Effector memory CD8-positive, alpha-beta T cell (primary cell): Measurements from ENCODE around the gene MDP1.
"Not testable (repeated sequence)": the region's sequence is repeated elsewhere in the genome, so short reads cannot be mapped to it uniquely, and the experiment has no call there.

Experiments used
- ATAC-seq: fragments of 150-1000 bp; cut with Tn5 transposase; replicated peaks from 2 replicates; pipeline ENCODE4 v1.10.0; 2021; ENCODE audit warnings: mild to moderate bottlenecking, moderate library complexity
- DNase-seq, 3 experiments: peaks; one replicate each; pipeline ENCODE4 v3.0.0; 2021
- H3K27ac Mint-ChIP-seq, 2 donors: one replicate each; pipeline ENCODE4 v1.8.0; 2022; ENCODE audit warnings: mild to moderate bottlenecking in 2 of 2, mixed read lengths in 2 of 2, moderate library complexity in 2 of 2
- H3K27me3 Mint-ChIP-seq, 2 donors: one replicate each; pipeline ENCODE4 v1.8.0; 2022; ENCODE audit warnings: mixed read lengths in 2 of 2
- H3K36me3 Mint-ChIP-seq: one replicate; pipeline ENCODE4 v1.8.0; 2022; ENCODE audit warnings: mild to moderate bottlenecking, moderate library complexity, mixed read lengths; ENCODE audit not compliant: insufficient read depth
- H3K4me1 Mint-ChIP-seq, 2 donors: one replicate each; pipeline ENCODE4 v1.8.0; 2022; ENCODE audit warnings: low read depth in 2 of 2, mixed read lengths in 2 of 2
- H3K4me3 Mint-ChIP-seq, 2 donors: one replicate each; pipeline ENCODE4 v1.8.0; 2022; ENCODE audit warnings: mild to moderate bottlenecking in 2 of 2, mixed read lengths in 2 of 2, moderate library complexity in 2 of 2
- H3K9me3 Mint-ChIP-seq, 2 donors: one replicate each; pipeline ENCODE4 v1.8.0; 2022; ENCODE audit warnings: mixed read lengths in 2 of 2

The MDP1 gene

DNA sequence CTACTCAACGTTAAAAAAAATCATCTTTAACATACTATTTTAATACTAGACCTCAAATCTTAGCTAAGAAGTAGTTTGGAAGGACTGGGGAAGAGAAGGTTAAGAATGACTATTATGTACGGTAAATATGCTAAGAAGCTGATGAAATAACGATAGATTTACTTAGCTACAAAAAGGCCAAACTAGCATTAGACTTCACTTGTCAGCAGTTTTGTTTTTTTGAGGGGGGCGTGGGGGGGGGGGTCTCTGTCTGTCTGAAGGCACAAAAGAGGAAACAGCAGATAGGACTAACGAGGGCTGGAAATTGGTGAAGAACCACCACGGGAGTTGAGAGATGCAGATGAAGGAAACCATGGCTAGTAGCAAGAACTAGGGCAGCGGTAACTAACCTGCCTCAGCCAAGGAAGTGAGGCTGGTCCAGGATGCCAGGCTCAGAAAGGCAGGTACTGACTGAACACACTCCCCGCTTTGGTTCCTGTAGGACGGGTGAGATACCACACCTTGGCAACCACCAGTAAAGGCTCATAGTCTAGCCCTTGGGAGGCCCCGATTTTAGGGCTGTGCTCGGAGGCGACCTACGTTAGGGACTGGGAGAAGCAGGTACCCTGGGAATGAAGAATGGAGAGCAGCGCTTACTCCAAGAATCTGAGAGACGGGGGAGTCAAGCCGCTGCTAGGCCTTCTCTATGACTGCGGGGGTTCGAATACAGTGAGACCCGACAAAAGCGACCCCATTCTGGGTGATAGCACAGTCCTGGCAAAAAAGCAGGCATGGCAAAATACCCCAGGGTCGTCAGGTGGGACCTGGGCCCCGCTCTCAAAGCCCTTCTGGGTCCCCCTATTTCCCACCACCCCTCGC lies 15.6 kb upstream of the MDP1 start:
- Mint-ChIP-seq H3K27me3 (no peaks in the 10 kb centered on the region), H3K9me3 (no peaks in the 10 kb centered on the region), H3K36me3 (peaks cover 32% of the 10 kb centered on the region), H3K4me1 (peaks cover 32 to 40% of the 10 kb centered on the region in 2 donors), H3K4me3 (peak overlapping the region; percentile 80 to 85), H3K27ac (peak overlapping the region; percentile 81 to 91)
- DNase-seq: peak; percentile 23 to 35 (median 27)
- peak; percentile 52 for ATAC-seq

DNA sequence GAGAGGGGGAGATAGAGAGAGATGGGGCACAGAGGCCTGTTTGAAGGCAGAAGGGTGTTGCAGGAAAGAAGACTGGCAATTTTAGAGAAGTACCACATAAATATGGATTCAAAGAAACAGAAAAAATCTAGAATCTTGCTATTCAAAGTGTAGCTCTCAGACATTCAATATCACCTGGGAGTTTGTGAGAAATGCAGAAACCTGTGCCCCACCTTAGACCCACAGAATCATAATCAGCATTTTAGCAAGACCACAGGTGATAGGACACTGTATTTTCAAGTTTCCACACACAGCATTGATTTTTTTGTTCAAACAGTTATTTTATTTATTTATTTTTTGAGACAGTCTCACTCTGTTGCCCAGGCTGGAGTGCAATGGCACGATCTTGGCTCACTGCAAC lies 13.0 kb upstream of the MDP1 start:
- peaks cover 28 to 29% of the 10 kb centered on the region in 2 donors for H3K4me1 Mint-ChIP-seq
- peaks cover 39% of the 10 kb centered on the region for H3K36me3 Mint-ChIP-seq
- no peaks in the 10 kb centered on the region for H3K27me3 Mint-ChIP-seq
- no peak for ATAC-seq
- no peak for DNase-seq
- no peak overlapping the region for H3K4me3 Mint-ChIP-seq
- H3K27ac Mint-ChIP-seq: no peak overlapping the region
- no peaks in the 10 kb centered on the region for H3K9me3 Mint-ChIP-seq

DNA sequence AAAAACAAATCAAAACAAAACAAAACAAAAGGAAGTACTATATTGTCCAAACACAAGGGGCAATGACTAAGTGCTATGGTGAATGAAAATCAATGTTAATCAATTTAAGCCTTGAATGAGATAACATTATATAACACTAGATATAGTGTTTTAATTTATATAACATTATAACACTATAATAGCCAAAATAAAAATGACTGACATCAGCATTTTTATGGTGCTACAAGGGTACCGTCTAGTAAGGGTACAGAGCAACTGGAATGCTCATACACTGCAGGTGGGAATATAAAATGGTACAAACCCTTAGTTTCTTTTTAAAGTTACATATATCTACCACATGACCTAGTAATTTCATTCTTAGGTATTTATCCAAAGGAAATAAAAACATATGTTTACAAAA lies 10.6 kb upstream of the MDP1 start:
- Mint-ChIP-seq H3K36me3 (peaks cover 36% of the 10 kb centered on the region), H3K4me1 (peaks cover 15 to 24% of the 10 kb centered on the region in 2 donors), H3K27me3 (no peaks in the 10 kb centered on the region), H3K27ac (no peak overlapping the region), H3K9me3 (no peaks in the 10 kb centered on the region), H3K4me3 (no peak overlapping the region)
- ATAC-seq: no peak
- no peak for DNase-seq

DNA sequence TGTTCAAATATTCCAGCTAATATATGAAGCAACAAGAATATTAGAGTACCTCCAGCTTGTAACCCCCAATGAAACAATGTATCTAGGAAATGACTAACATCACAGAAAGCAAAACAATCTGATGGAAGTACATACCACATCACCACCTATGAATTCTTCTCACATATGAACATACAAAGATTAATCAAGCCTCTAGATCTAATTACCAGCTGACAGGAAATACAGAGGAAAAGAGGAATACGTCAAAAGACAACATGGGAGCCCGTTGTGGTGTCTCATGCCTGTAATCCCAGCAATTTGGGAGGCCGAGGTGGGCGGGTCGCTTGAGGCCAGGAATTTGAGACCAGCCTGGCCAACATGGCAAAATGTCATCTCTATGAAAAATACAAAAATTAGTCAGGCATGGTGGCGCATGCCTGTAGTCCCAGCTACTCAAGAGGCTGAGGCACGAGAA lies 8.8 kb upstream of the MDP1 start:
- H3K9me3 Mint-ChIP-seq: no peaks in the 10 kb centered on the region
- H3K36me3 Mint-ChIP-seq: peaks cover 35% of the 10 kb centered on the region
- ATAC-seq (no peak), DNase-seq (no peak)
- H3K27ac Mint-ChIP-seq: peak overlapping the region; percentile 59 to 71
- H3K4me1 Mint-ChIP-seq: peaks cover 11 to 18% of the 10 kb centered on the region in 2 donors
- H3K4me3 Mint-ChIP-seq: no peak overlapping the region
- no peaks in the 10 kb centered on the region for H3K27me3 Mint-ChIP-seq

DNA sequence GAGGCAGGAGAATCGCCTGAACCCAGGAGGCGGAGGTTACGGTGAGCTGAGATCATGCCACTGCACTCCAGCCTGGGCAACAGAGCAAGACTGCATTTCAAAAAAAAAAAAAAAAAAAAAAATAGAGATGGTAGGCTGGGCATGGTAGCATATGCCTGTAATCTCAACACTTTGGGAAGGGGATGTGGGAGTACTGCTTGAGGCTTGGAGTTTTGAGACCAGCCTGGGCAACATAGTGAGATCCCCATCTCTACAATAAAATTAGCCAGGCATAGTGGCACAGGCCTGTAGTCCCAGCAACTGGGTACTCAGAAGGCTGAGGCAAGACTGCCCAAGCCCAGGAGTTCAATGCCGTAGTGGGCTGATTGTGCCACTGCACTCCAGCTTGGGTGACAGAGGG lies 7.1 kb upstream of the MDP1 start:
- DNase-seq: not testable (repeated sequence)

DNA sequence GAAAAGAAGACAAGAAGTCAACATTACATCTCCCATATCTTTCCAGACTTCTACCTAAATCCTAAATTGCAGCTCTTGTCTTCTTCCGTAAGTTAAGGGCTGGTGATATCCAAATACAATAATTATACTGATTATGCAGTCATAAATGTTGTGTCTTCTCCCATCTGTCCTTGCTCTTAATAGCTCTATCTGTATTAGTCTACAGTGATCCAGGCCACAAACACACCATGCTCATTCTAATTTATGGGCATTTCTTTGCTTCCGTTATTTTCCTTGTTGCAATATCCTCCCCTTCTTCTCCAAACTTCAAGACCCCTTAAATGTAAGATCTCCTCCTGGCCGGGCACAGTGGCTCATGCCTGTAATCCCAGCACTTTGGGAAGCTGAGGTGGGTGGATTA lies 3.7 kb upstream of the MDP1 start:
- Mint-ChIP-seq H3K4me1 (peaks cover 16 to 17% of the 10 kb centered on the region in 2 donors), H3K9me3 (no peaks in the 10 kb centered on the region), H3K27ac (peak overlapping the region in 1 of 2 donors; percentile 70), H3K36me3 (peaks cover 22% of the 10 kb centered on the region), H3K4me3 (no peak overlapping the region), H3K27me3 (no peaks in the 10 kb centered on the region)
- no peak for ATAC-seq
- no peak for DNase-seq

More for the DNA sequence above, 7.1 kb upstream of the MDP1 start:
- Mint-ChIP-seq H3K36me3 (peaks cover 26% of the 10 kb centered on the region), H3K4me1 (peaks cover 10 to 22% of the 10 kb centered on the region in 2 donors)
- not testable (repeated sequence) for H3K9me3 Mint-ChIP-seq, ATAC-seq, H3K27me3 Mint-ChIP-seq, H3K27ac Mint-ChIP-seq, H3K4me3 Mint-ChIP-seq

DNA sequence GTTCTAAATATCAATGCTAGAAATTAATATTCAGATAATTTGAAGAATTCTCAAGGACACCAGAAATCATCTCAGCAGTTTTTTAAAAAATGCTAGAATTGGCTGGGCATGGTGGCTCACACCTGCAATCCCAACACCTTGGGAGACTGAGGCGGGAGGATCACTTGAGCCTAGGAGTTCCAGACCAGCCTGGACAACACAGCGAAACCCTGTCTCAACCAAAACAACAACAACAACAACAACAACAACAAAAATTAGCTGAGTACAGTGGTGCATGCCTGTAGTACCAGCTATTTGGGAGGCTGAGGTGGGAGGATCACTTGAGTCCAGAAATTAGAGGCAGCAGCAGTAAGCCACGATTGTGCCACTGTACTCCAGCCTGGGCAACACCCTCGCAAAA lies 3.2 kb upstream of the MDP1 start:
- peaks cover 22% of the 10 kb centered on the region for H3K36me3 Mint-ChIP-seq

DNA sequence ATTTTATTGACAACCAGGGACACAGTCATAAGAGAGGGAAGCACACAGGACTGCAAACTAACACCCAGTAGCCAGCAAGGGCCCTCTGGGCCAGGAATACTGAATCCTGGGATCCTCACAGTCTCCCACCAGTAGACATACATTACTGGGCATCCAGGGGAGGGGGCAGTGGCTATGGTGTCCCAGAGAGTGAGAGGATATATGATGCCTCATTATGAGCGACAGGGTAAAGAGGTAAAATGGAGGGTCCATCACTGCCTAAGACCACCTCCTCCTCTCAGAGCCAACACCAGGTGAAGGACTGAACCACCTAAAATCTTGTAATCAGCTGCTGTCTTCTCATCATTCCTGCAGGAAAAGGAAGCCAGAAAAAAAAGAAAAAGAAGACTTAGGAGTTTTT lies 1.0 kb upstream of the MDP1 start:
- not testable (repeated sequence) for ATAC-seq, H3K27me3 Mint-ChIP-seq, DNase-seq, H3K9me3 Mint-ChIP-seq
- peak overlapping the region; percentile 97 to 99 for H3K27ac Mint-ChIP-seq
- H3K4me1 Mint-ChIP-seq: peaks cover 29 to 30% of the 10 kb centered on the region in 2 donors
- peak overlapping the region in 1 of 2 donors; percentile 94 for H3K4me3 Mint-ChIP-seq
- peaks cover 40% of the 10 kb centered on the region for H3K36me3 Mint-ChIP-seq

More for the DNA sequence above, 3.2 kb upstream of the MDP1 start:
- Mint-ChIP-seq H3K4me3 (no peak overlapping the region), H3K9me3 (no peaks in the 10 kb centered on the region), H3K27ac (peak overlapping the region in 1 of 2 donors; percentile 70), H3K27me3 (no peaks in the 10 kb centered on the region), H3K4me1 (peaks cover 20% of the 10 kb centered on the region in 2 donors)
- ATAC-seq: no peak
- no peak for DNase-seq

DNA sequence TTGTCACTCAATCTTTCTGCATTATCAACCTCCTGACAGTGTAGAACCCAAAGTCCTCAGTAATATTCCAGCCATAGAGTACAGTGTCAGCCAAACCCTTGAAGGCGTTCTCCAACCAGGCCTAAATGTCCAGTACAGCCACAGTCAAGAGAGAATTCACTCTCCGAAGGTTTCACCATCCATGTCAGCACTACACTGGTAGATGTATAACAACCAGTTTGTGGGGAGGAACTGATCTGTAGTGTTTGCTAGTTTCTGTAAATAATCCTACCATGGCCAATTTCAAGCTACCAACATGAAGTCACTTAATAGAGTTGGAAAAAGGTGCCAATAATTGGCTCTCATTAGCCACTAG lies 456 bp upstream of the MDP1 start:
- Mint-ChIP-seq H3K4me1 (peaks cover 34% of the 10 kb centered on the region in 2 donors), H3K4me3 (peak overlapping the region; percentile 90 to 94)

DNA sequence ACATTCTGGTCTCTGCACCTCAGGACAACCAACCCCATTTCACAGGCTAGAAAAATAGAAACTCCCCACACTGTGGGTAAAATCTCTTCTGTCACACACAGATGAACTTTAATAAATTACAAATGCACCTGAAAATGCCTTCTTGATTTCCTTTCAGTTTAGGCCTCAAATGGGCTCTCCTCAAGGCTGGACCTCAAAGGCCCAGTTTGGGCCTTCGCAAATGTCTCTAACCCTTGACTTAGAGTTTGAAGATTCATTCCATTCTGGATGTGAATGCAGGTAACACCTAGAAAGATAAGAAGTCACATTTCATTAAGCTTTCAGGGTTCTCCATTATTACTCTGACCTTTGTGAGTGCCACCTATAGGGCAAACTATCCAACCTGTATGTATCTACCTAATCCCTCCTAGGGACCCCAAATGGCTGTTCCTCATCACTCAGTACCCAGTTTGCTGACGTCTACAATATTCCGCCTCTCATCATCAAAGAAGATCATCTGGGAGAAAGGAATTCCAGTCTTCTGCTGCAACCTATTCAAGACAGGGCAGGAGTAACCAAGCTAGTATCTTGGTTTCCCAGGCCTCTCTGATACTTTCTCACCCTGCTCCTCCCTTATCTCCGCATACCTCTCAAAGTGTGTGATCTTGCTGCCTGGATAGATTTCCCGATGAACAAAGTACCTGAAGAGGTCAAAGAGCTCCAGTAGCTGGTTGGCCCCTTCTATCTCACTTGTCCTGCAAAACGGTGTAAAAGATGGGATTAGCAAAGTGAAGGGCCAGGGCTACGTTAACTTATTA lies 1.8 kb downstream of the MDP1 start:
- Mint-ChIP-seq H3K9me3 (no peaks in the 10 kb centered on the region), H3K36me3 (peaks cover 56% of the 10 kb centered on the region), H3K27ac (peak overlapping the region; percentile 97 to 99), H3K4me1 (peaks cover 34 to 41% of the 10 kb centered on the region in 2 donors), H3K27me3 (no peaks in the 10 kb centered on the region), H3K4me3 (peak overlapping the region; percentile 88 to 89)
- DNase-seq (no peak), ATAC-seq (no peak)

More for the DNA sequence above, 456 bp upstream of the MDP1 start:
- no peaks in the 10 kb centered on the region for H3K27me3 Mint-ChIP-seq
- H3K27ac Mint-ChIP-seq: peak overlapping the region; percentile 97 to 99
- H3K36me3 Mint-ChIP-seq: peaks cover 40% of the 10 kb centered on the region
- H3K9me3 Mint-ChIP-seq: no peaks in the 10 kb centered on the region
- ATAC-seq (no peak), DNase-seq (no peak)

DNA sequence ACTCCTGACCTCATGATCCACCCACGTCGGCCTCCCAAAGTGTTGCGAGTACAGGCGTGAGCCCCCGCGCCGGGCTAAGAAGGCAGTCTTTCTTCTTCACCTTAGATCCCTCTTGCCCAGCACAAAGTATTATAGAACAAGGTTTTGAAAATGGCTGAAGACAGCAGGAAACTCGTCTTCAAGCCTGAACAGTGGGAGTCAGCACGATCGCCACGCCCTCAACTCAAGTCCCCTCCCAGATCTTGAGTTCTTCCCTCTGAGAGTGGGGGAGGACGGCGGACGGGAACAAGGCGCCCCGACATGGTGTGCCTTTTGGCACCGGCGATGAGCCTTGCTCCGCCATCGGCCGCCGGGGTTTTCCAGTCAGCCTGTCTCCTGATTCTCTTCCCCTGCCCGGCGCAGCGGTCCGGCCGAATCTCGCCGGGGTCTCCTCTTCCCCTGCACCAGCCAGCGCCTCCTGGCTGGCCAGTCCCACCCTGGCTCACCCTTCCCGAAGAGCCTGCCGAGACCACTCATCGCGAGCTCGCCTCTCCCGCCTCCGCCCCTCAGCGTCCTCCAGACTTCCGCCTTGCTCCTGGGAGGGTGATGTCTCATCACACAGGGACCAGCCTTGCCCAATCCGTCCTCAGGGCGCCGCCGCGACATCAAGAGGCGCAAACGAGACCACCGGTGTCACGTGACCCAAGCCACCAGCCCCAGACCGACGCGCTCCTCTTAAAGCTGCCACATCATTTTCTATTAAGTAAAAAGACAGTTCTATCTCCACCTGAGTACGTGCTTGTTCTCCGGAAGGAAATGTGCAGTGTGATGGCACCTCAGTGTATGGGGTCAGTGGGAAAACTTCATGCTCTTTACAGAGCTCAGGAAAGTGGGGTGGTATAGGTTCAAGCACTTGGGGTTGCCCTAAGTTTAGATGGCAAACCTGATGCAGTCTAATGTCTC lies 2.7 kb downstream of the MDP1 start, which contains the start of gene CHMP4A:
Gene CHMP4A (minus strand): TSS at position 565 of the 942 bp plus-strand sequence. CDS start 49 bp downstream, at position 516.
- Mint-ChIP-seq H3K27me3 (no peaks in the 10 kb centered on the region), H3K4me1 (peaks cover 34 to 41% of the 10 kb centered on the region in 2 donors), H3K4me3 (peak within 1 kb of the TSS; percentile 88 to 89), H3K36me3 (peaks cover 63% of the 10 kb centered on the region), H3K9me3 (no peaks in the 10 kb centered on the region), H3K27ac (peak within 1 kb of the TSS; percentile 97 to 99)
- ATAC-seq: peak; percentile 75
- DNase-seq: peak; percentile 94 to 97 (median 94)

DNA sequence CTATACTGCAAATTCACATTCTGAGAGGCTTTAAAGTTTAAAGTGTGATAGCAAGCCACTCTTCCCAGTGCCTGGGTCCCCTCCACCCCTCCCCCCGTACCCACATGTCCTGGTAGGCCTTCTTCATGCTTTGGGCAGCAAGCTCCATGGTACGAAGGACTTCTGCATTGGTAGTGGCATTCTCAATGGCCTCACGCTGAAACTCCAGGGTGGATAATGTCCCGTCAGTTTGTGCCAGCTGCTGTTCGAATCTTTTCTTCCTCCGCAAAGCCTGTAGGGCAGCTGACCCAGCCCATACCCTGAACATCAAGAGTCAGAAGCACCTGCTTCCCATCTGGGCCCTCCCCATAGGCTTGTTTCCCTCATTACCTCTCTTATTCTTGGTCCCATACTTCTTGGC lies 4.6 kb downstream of the MDP1 start:
- no peaks in the 10 kb centered on the region for H3K27me3 Mint-ChIP-seq
- H3K36me3 Mint-ChIP-seq: peaks cover 75% of the 10 kb centered on the region
- H3K27ac Mint-ChIP-seq: peak overlapping the region in 1 of 2 donors; percentile 97
- peaks cover 50 to 53% of the 10 kb centered on the region in 2 donors for H3K4me1 Mint-ChIP-seq
- no peaks in the 10 kb centered on the region for H3K9me3 Mint-ChIP-seq
- H3K4me3 Mint-ChIP-seq: peak overlapping the region in 1 of 2 donors; percentile 88
- ATAC-seq: no peak
- DNase-seq: no peak
